GM19438 (cell line): Measurements from ENCODE around the gene NRIP1.
"Not testable (repeated sequence)": the region's sequence is repeated elsewhere in the genome, so short reads cannot be mapped to it uniquely, and the experiment has no call there.

Experiments used
- ATAC-seq: cut with Tn5 transposase; IDR thresholded peaks from one replicate; pipeline ENCODE4 v1.9.1; 2021; ENCODE audit warnings: low read depth; ENCODE audit not compliant: unreplicated experiment

The NRIP1 gene

GRCh38 chr21:14943616-14944015 lies 121.2 kb downstream of the NRIP1 start:
- no peak for ATAC-seq

GRCh38 chr21:14942801-14943490 lies 121.9 kb downstream of the NRIP1 start:
- no peak for ATAC-seq

- ATAC-seq: not testable (repeated sequence)
Observed at GRCh38 chr21:14927324-14927723, 137.5 kb downstream of the NRIP1 start.

DNA sequence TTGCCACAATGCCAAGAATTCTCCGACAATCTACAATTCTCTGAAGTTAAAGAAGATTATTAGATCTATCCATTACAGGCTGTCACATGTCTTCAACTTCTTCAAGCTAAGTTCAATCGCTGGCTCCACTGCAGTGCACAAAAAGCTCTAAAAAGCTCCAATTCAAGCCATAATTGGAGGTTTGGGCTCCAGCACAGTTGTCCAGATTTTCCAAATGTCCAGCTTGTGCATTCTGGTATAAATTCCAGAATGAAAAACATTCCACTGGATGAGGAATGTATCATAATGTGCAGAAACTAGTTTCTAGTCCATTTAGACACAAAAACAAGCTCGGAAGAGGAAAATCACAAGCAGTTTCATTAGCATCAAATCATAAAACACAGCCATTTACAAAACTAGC lies 138.6 kb downstream of the NRIP1 start:
- no peak for ATAC-seq

DNA sequence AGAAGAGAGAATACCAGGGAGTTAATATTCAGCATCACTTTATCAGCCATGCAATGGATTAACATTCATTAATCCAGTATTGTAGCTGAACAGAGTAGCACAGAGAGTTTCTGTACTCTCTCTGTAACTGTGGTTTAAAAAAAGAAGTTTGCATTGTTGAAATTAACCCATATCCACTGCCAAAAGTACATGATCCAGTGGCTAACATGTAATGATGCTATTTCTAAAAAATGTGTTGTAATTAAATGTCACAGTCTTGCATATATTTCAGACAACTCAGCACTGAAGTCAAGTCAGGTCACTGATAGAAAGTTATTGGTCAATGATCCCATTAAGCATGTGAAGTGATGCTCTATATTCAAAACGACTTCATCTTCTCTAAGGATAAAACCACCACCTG lies 141.3 kb downstream of the NRIP1 start:
- ATAC-seq: no peak

DNA sequence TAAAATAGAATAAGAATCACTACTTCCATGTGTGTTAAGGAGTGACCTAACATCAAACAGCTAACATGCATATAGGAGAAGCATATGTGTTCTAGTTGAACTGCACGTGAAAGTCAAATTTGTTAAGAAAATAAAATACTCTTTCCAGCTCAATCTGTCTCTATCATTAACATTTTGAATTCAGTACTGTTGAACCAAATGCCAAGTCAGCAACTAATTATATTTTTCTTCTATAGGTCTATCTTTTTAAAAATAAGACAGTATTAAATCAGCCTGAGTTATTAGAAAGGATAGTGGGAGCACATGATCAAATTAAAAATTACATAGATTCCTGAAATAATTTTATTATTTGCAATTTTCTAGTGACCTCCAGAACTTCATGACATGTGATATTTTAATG lies 141.8 kb downstream of the NRIP1 start:
- no peak for ATAC-seq

DNA sequence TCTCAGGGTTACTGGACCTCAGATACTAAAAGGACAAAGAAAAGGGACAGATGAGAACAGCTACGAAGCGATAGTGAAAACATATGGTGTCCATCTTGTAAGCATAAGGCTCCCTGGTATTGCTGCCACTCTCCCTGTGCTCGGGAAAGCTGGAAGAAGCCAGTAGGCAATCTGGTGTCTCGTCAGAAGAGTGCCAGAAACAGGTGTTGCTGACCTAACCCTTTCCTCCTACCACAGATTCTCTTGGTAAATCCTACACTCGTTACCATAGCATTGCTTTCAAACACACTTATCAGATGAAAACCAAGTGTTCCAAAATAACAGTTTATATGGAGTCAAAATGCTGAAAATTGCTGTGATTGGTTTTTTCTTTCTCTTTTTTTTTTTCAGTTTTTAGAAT lies 146.3 kb downstream of the NRIP1 start:
- no peak for ATAC-seq

DNA sequence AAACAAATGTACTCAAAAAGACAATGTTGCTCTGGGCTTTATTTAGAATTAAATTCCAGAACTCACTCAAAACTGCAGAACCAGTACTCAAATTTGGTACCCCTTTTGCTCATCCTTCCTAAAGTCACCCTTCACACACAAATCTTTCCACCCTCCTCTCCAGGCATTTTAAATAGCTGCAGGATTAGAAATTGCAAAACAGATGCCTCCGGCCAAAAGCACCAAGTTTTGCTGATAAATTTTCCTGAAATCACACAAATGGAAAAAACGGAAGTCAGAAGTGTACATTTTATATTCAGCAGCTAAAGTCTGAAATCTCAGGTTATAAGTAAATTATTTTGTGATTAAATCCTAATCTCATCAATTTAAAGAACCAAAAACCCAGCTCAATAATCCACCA lies 147.0 kb downstream of the NRIP1 start:
- no peak for ATAC-seq

DNA sequence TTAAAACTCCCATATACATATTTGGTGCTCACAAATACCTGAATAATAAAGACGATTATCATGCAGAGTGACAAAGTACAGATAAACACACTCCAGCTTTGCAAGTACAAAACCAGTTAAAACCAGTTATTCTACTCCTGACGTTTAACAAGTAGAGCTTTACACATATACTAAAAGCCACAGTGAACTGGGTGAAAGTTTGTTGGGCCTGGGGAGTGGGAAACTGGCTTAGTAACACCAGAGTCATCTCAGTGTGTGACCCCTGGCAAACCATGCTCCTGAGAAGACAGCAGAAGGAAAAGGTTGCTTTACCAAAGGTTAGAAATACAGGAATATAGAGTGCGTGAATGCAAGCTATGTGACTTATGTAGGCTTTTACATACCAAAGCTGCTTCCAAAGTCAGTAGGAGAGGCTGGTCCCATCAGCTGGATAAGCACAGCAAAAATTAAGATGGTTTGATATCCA lies 148.1 kb downstream of the NRIP1 start:
- ATAC-seq: no peak

DNA sequence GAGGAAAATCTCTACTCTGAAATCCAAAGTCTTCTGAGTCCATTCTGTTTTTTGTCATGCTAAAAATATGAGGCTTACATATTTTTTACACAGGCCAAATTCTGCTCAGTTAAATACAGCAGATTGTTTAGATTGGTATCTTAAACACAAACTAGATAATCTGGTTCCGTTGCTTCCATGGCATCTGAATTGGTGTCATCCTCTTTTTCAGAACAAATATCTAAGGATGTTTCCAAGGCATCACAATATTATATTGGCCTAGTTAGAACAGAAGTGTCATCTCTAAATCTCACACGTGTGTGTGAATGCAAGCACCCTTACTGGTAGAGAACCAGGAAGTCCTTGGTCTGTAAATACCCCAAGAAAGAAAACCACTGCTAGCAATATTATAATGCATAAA lies 151.2 kb downstream of the NRIP1 start:
- ATAC-seq: no peak

DNA sequence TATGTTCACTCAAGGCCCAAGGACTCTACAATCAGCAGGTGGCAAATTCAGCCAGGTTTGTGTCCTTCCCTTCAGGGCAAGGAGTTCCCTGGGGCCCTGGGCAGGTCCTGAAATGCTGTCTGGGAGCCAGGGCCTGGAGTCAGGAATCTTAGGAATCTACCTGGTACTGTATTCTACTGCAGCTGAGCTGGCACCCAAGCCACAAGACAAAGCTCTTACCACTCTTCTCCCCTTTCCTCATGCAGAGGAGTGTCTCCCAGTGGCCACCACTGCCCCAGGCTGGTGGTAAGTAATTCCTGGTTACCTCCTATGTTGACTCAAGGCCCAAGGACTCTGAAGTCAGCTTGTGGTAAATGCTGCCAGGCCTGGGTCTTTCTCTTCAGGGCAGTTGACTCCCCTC lies 153.4 kb downstream of the NRIP1 start:
- ATAC-seq: no peak
